Naive B cell (primary cell): ENCODE measurements around the gene R3HDM4. TPM values are rescaled to one million over a fixed set of nuclear protein-coding genes. Genes with fewer than 3 reads are reported as not detected.

Experiments
- ATAC-seq, 2 donors: fragments of 150-1000 bp; cut with Tn5 transposase; 2 replicates each; pipeline ENCODE4 v1.10.0; 2021; ENCODE audit warnings: low read depth in 2 of 2, mild to moderate bottlenecking in 2 of 2, moderate library complexity in 2 of 2
- DNase-seq: peaks from one replicate; pipeline ENCODE4 v3.0.0; 2022
- H3K27ac Mint-ChIP-seq, 6 donors: one replicate each; pipeline ENCODE4 v1.8.0; 2020 to 2022; ENCODE audit warnings: mild to moderate bottlenecking in 6 of 6, mixed read lengths in 6 of 6, moderate library complexity in 5 of 6, inconsistent platforms in 2 of 6
- H3K27me3 Mint-ChIP-seq, 3 donors: one replicate each; pipeline ENCODE4 v1.8.0; 2021 to 2022; ENCODE audit warnings: mixed read lengths in 3 of 3, mild to moderate bottlenecking in 1 of 3
- H3K36me3 Mint-ChIP-seq, 2 donors: one replicate each; pipeline ENCODE4 v1.8.0; 2020 to 2022; ENCODE audit warnings: mixed read lengths in 2 of 2, inconsistent platforms in 1 of 2, mild to moderate bottlenecking in 1 of 2
- H3K4me1 Mint-ChIP-seq, 3 donors: one replicate each; pipeline ENCODE4 v1.8.0; 2020 to 2022; ENCODE audit warnings: mixed read lengths in 3 of 3, inconsistent platforms in 1 of 3, mild to moderate bottlenecking in 1 of 3, moderate library complexity in 1 of 3
- H3K4me3 Mint-ChIP-seq, 8 donors: one replicate each; pipeline ENCODE4 v1.8.0; 2020 to 2022; ENCODE audit warnings: mild to moderate bottlenecking in 8 of 8, mixed read lengths in 8 of 8, moderate library complexity in 8 of 8, inconsistent platforms in 2 of 8
- H3K9me3 Mint-ChIP-seq, 7 donors: one replicate each; pipeline ENCODE4 v1.8.0; 2020 to 2022; ENCODE audit warnings: mixed read lengths in 7 of 7, mild to moderate bottlenecking in 5 of 7, inconsistent platforms in 2 of 7, moderate library complexity in 1 of 7
- polyA plus RNA-seq, 6 donors: library from polyadenylated mRNA; unstranded; fragments of 300-500 nt; fragmentation: Illumina TruSeq; gene quantifications; one replicate each; pipeline ENCODE4 v1.2.3, GENCODE V29; 2021; ENCODE audit warnings: low read depth in 6 of 6

R3HDM4 gene
- polyA plus RNA-seq, 6 donors from 2014 or later = 162 to 209 (median 175) TPM

GRCh38 chr19:873084-873483 lies 39.9 kb downstream of the R3HDM4 start:
- DNase-seq (no peak), ATAC-seq (peak; percentile 79 to 85)
- Mint-ChIP-seq H3K9me3 (no peaks in the 10 kb centered on the region), H3K4me3 (peak overlapping the region in 5 of 8 donors; percentile 49 to 74 (median 59)), H3K36me3 (peaks cover 0 to 9% of the 10 kb centered on the region in 2 donors), H3K27me3 (no peaks in the 10 kb centered on the region), H3K27ac (peak overlapping the region in 1 of 6 donors; percentile 82), H3K4me1 (peaks cover 0 to 13% (median 9%) of the 10 kb centered on the region in 3 donors)

- Mint-ChIP-seq H3K9me3 (no peaks in the 10 kb centered on the region), H3K27me3 (no peaks in the 10 kb centered on the region), H3K27ac (peak overlapping the region in 5 of 6 donors; percentile 82 to 95 (median 90)), H3K36me3 (peaks cover 0 to 12% of the 10 kb centered on the region in 2 donors), H3K4me1 (peaks cover 2 to 13% (median 13%) of the 10 kb centered on the region in 3 donors), H3K4me3 (peak overlapping the region in 6 of 8 donors; percentile 44 to 79 (median 75))
- ATAC-seq = peak; percentile 75 to 76
- DNase-seq = no peak
Measured at GRCh38 chr19:872266-872951, 40.6 kb downstream of the R3HDM4 start.

GRCh38 chr19:871446-872265 lies 41.4 kb downstream of the R3HDM4 start:
- Mint-ChIP-seq H3K9me3 (no peaks in the 10 kb centered on the region), H3K27me3 (no peaks in the 10 kb centered on the region), H3K4me1 (peaks cover 4 to 16% (median 13%) of the 10 kb centered on the region in 3 donors), H3K4me3 (peak overlapping the region in 4 of 8 donors; percentile 45 to 79 (median 66)), H3K36me3 (peaks cover 0 to 15% of the 10 kb centered on the region in 2 donors), H3K27ac (peak overlapping the region; percentile 38 to 99 (median 82))
- DNase-seq (no peak), ATAC-seq (no peak)

GRCh38 chr19:870963-871401 lies 42.0 kb downstream of the R3HDM4 start:
- no peaks in the 10 kb centered on the region for H3K27me3 Mint-ChIP-seq
- no peak for DNase-seq
- ATAC-seq = no peak
- peak overlapping the region in 1 of 8 donors; percentile 22 for H3K4me3 Mint-ChIP-seq
- H3K4me1 Mint-ChIP-seq = peaks cover 4 to 16% (median 13%) of the 10 kb centered on the region in 3 donors
- peak overlapping the region in 2 of 6 donors; percentile 82 to 99 for H3K27ac Mint-ChIP-seq
- peaks cover 0 to 15% of the 10 kb centered on the region in 2 donors for H3K36me3 Mint-ChIP-seq
- no peaks in the 10 kb centered on the region for H3K9me3 Mint-ChIP-seq

GRCh38 chr19:870314-870713 lies 42.7 kb downstream of the R3HDM4 start:
- ATAC-seq = no peak
- no peaks in the 10 kb centered on the region for H3K27me3 Mint-ChIP-seq
- H3K4me3 Mint-ChIP-seq = peak overlapping the region in 3 of 8 donors; percentile 38 to 61 (median 48)
- DNase-seq = no peak
- H3K9me3 Mint-ChIP-seq = no peaks in the 10 kb centered on the region
- peaks cover 0 to 15% of the 10 kb centered on the region in 2 donors for H3K36me3 Mint-ChIP-seq
- peaks cover 4 to 16% (median 15%) of the 10 kb centered on the region in 3 donors for H3K4me1 Mint-ChIP-seq
- peak overlapping the region in 3 of 6 donors; percentile 50 to 96 (median 53) for H3K27ac Mint-ChIP-seq

GRCh38 chr19:869245-870177 lies 43.5 kb downstream of the R3HDM4 start:
- peaks cover 4 to 19% (median 16%) of the 10 kb centered on the region in 3 donors for H3K4me1 Mint-ChIP-seq
- DNase-seq (no peak), ATAC-seq (no peak)
- peaks cover 0 to 15% of the 10 kb centered on the region in 2 donors for H3K36me3 Mint-ChIP-seq
- peak overlapping the region in 2 of 6 donors; percentile 50 to 96 for H3K27ac Mint-ChIP-seq
- H3K9me3 Mint-ChIP-seq = no peaks in the 10 kb centered on the region
- peak overlapping the region in 1 of 8 donors; percentile 38 for H3K4me3 Mint-ChIP-seq
- H3K27me3 Mint-ChIP-seq = no peaks in the 10 kb centered on the region

- Mint-ChIP-seq H3K27me3 (peaks cover 0 to 3% (median 0%) of the 10 kb centered on the region in 3 donors), H3K4me3 (no peak overlapping the region), H3K36me3 (peaks cover 0 to 15% of the 10 kb centered on the region in 2 donors), H3K4me1 (peaks cover 8 to 25% (median 19%) of the 10 kb centered on the region in 3 donors), H3K27ac (no peak overlapping the region), H3K9me3 (no peaks in the 10 kb centered on the region)
- no peak for DNase-seq
- ATAC-seq = no peak
Measured at GRCh38 chr19:868458-869244, 44.4 kb downstream of the R3HDM4 start.

GRCh38 chr19:867855-868457 lies 45.1 kb downstream of the R3HDM4 start:
- DNase-seq (no peak), ATAC-seq (no peak)
- H3K27ac Mint-ChIP-seq = no peak overlapping the region
- peaks cover 9 to 31% (median 26%) of the 10 kb centered on the region in 3 donors for H3K4me1 Mint-ChIP-seq
- H3K9me3 Mint-ChIP-seq = no peaks in the 10 kb centered on the region
- H3K36me3 Mint-ChIP-seq = peaks cover 0 to 15% of the 10 kb centered on the region in 2 donors
- H3K27me3 Mint-ChIP-seq = peaks cover 0 to 5% (median under 1%) of the 10 kb centered on the region in 3 donors
- no peak overlapping the region for H3K4me3 Mint-ChIP-seq

GRCh38 chr19:867301-867793 lies 45.7 kb downstream of the R3HDM4 start:
- H3K4me1 Mint-ChIP-seq = peaks cover 15 to 30% (median 28%) of the 10 kb centered on the region in 3 donors
- H3K27ac Mint-ChIP-seq = no peak overlapping the region
- no peak for DNase-seq
- H3K27me3 Mint-ChIP-seq = peaks cover 0 to 10% (median 6%) of the 10 kb centered on the region in 3 donors
- peaks cover 0 to 4% (median 0%) of the 10 kb centered on the region in 7 donors for H3K9me3 Mint-ChIP-seq
- peaks cover 0 to 15% of the 10 kb centered on the region in 2 donors for H3K36me3 Mint-ChIP-seq
- no peak overlapping the region for H3K4me3 Mint-ChIP-seq
- no peak for ATAC-seq

GRCh38 chr19:866769-867300 lies 46.2 kb downstream of the R3HDM4 start:
- DNase-seq (no peak), ATAC-seq (no peak)
- H3K36me3 Mint-ChIP-seq = peaks cover 0 to 15% of the 10 kb centered on the region in 2 donors
- peaks cover 0 to 4% (median 0%) of the 10 kb centered on the region in 7 donors for H3K9me3 Mint-ChIP-seq
- H3K4me3 Mint-ChIP-seq = no peak overlapping the region
- H3K27ac Mint-ChIP-seq = no peak overlapping the region
- peaks cover 0 to 10% (median 6%) of the 10 kb centered on the region in 3 donors for H3K27me3 Mint-ChIP-seq
- H3K4me1 Mint-ChIP-seq = peaks cover 15 to 31% (median 23%) of the 10 kb centered on the region in 3 donors

- ATAC-seq (no peak), DNase-seq (no peak)
- Mint-ChIP-seq H3K27me3 (peaks cover 0 to 15% (median 10%) of the 10 kb centered on the region in 3 donors), H3K27ac (peak overlapping the region in 5 of 6 donors; percentile 89 to 97 (median 95)), H3K4me1 (peaks cover 15 to 33% (median 28%) of the 10 kb centered on the region in 3 donors), H3K4me3 (peak overlapping the region; percentile 70 to 95 (median 88)), H3K36me3 (peaks cover 0 to 7% of the 10 kb centered on the region in 2 donors), H3K9me3 (peaks cover 0 to 4% (median 0%) of the 10 kb centered on the region in 7 donors)
Measured at GRCh38 chr19:863315-863620, 49.8 kb downstream of the R3HDM4 start.
